Fibroblast of upper back skin (primary cell): Measurements from ENCODE around the gene ATP10A.

Experiments used
- DNase-seq: peaks from one replicate; pipeline ENCODE4 v3.0.0-alpha.2; 2013

ATP10A gene

DNA sequence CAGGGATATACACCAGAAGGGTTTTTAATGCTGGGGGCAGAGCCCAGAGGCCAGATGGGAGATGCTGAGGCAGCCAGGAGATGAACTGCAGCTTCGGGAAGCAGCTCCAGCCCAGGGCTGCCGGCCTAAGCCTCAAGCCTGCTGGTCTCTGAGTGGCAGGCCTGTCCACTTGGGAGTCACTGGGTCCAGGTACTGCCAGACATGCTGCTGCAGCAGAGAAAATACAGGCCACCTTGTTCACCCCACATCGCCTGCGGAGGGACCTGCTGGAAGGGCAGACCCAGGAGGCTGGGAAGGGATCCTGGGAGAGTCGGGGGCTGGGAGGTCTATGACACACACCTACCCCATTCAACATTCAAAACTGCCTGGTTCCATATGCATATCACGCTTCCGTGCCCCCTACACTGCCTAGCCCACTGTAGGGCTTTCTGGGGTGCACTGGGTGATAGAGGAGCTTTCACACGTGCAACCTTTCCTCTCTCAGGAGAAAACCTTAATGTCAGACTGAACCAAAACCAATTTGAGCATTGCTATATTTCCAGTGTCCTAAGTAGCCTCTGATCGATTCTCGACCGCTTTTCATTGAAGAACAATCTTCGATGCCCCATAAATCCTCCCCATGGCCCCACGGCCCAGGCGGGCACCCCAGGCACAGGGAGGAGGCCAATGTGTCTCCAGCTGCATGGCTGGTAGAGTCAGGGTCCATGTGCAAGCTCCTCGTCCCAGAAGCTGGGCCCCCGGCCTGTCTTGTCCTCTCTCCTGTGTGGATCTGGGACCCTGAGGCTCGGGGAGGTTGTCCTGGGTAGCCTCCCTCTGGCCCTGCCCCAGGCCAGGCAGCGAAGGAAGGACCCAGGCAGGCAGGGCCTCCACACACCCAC is 147.4 kb downstream of the ATP10A start:
- no peak for DNase-seq

DNA sequence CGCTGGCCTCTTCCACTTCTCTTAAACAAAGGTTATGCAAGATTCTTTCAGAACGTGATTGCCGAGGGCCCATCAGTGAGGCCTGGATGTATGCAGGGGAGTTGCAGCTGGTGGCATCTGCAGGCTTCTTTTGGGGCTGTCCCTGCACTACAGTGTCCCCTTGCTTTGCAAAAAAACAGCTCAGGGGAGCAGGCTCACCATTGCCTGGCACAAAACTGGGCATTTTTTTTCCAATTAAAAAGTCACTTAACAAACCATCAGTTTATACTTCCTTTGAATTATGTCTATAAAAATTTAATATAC is 148.6 kb downstream of the ATP10A start:
- no peak for DNase-seq

DNA sequence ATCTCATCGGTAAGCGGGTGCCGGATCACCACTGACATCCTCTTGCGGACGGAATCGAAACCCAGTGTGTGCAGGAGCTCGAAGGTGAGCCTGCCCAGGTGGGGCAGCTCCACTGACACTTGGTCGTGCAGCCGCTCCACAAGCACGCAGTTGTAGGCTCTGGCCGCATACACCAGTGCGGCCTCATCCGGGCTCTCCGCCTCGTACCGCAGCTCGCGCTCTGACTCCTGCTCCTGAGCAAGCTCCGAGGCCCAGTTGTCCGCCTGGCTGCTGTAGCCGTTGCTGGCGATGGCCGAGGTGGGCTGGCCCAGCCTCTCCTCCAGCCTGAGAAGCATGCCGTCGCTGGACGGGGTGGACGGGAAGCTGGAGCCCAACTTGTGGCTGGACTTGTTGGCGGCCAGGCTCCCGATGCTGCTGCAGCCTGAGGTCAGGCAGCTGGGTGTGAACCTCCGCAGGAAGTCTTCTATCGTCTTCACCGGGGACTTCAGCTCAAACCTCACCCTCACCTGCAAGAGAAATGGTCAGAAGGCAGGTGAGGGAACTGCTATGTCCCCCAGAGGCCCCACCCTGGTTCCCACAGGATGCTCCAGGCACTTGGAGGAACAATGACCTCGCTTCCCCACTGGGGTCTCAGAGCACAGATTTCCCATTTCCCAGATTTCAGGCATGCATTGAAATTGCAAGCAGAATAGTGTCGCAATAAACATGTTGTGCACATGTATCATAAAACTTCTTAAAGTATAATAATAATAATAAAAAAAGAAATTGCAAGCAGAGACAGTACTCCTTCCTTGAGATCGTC is 149.2 kb downstream of the ATP10A start:
- DNase-seq, result no peak

DNA sequence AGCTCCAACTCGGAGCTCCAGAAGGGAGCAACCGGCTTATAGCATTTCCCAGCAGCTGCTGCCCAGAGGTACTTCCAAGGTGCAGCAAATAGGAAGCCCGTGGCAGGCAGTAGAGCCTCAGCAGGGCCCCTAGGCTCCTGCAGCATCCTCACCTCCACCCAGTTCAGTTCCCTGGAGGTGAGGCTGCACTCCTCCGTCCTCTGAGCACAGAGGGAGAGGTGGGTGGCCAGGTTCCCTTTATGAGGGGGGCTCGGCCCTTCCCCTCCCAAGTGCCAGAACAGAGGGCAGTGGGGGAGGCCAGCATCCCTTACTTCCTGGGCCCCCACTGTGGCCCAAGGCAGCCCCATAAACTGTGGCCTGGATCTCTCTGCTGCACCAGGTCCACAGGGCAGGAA is 150.2 kb downstream of the ATP10A start:
- no peak for DNase-seq

DNA sequence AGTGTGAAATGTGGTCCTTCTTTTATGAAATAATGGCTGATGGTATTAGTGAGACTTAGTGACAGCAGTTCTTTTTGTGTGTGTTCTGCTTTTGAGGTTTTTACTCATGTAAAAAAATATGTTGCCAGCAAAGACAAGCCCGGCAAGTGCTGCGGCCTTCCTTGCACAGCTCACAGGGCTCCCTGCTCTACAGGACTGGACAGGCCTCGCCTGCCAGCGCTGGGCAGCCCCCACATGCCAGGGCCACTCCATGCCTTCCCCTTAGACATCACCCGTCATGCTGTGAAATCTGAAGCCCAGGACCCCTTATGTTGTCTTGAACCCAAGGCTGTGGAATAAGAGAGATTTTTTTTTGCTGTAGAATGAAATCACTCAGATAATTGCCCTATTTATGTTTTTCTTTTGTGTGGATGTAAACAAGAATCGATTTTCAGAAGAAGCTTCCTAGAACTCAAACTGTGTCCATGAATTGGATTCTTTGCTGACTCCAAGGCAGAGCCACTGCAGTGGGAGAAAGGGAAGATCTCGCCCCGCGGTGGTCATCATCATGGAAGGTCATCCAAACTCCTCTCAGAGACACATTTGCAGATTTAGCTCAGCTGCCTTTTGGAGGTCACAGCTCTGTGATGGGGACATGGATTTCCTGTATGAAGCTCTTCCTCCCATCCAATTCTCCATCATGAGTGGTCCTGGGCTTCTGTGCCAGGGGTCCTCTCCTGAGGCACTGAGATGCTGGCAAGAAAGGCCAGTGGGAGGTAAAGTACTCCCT is 150.8 kb downstream of the ATP10A start:
- no peak for DNase-seq

DNA sequence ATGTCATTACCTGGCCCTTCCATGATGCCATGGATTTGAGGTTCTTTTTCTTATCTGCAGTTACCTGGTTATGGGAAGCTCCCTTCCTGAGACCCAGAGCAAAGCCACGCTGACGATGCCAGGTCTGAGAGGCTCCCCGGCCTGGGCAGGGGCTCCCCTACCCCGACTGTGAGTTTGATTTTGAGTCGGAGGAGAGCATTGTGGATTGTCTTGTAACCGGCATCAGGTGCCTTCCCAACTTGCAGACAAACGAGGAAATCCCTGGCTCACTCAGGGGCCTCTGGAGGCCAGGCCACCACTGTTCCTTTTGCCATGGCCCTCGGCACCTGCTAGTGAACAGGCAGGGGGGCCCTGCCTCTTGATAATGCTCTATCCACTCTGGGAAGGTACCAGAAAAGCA is 151.4 kb downstream of the ATP10A start:
- DNase-seq, result no peak

DNA sequence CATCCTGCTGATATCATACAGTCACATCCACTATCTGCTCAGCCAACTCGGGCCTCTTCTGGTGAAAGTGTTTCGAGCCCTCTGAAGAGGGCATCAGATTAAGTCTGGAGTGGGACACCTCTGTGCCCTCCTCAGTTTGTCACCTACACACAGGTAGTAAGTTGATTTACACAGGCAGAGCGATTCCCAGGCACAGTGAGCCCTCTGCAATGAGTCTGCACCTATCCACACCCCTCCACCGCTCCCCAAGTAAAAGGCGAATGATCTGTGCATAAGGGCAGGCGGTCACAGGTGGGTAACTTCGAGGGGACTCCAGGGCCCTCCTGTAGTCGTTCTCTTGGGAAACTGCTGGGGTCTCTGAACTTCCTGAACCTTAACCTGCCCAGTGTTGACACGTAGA is 152.0 kb downstream of the ATP10A start:
- DNase-seq, result no peak

DNA sequence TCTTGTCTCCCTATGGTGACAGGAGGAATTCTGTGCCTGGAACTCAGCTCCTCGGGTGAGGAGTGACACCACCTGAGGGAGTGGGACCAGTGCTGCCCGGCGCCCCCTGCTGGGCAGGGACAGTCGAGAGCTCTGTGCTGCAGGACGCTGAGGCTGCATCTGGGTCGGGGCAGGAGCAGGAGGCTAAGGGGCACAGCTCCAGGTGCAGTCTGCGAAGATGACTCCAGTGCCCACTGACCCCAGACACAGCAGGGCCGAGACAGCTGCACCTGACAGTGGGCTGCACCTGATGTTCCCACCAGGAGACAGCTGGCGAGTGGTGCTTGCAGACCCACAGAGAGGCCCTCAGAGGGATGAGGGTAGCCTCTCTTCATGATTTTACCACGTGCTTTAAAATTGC is 152.9 kb downstream of the ATP10A start:
- peak; percentile 21 for DNase-seq

DNA sequence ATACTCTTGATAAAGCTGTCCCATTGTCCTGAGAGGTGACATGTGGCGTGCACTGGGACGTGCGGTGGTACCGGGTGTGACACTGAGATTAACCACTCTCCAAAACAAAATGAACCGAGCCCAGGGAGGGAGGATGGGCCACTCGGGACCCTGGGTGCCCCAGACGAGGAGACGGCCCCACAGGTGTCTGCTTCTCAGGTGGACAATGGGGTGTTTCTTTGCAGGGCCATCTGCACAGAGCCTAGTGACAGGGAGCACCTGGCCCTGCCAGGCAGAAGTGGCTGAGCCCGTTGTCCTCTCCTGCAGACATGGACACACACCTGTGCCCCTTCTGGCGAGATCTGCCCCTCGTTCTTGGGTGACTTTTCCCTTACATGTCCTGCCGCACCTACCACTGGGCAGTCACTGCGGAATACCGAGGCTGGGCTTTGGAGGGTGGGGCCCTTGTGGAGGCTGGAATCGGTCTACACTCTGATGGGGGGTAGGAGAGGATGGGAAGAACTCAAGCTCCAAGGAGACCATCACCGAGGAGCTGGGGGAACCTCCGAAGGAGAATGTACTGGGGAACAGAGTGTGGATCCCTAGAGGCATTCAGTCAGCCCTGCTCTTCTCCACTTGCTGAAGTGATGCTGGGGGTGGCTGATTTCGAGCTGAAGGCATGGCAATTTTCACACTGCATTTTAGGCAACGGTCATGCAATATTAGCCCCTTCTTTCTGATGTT is 153.5 kb downstream of the ATP10A start:
- DNase-seq, result no peak

DNA sequence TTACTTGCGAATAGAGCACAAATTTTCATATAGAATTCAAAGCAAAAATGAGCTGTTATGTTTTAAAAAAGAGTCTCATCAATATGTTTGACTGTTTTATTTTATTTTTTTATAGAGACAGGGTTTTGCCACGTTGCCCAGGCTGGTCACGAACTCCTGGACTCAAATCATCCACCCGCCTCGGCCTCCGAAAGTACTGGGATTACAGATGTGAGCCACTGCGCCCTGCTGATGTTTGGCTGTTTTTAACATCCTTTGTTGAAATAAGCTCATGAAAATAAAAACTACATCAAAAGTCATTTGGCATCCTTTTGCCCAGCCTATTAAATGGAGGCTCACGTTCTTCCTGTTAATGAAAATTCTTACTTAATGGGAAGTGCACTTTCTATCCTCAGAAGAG is 154.7 kb downstream of the ATP10A start:
- DNase-seq, result no peak

DNA sequence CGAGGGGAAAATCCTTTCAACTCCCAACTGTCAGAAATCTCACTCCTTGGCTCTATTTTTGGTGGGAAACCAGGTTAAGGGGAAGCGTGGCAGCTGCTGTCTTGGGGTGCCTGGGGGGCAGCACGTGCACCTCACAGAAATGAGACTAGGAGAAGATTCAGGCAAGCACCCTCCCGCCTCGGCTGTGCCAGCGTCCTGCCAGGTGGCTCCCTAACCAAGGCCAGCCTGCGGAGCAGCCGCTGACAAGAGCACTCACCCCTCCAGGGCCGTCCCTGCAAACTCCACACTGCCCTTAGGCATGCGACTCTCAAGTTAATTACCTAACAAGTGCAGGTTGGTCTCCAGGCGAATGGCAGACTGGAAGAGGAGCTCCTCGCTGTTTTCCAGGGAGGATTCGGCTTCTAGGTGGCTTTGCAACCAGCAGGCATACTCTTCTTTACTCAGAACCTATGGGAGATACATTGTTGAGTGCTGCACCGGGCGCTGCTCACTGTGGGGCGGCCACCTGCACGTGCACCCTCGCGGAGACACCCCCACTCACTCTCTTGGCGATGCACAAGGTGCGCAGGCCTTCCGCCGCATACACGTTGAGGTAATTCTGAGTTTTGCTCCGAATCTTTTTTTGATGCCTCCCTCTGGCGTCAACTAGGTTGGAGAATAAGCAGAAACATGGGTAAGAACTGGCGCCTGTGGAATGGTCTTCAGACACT is 155.3 kb downstream of the ATP10A start:
- DNase-seq, result no peak

DNA sequence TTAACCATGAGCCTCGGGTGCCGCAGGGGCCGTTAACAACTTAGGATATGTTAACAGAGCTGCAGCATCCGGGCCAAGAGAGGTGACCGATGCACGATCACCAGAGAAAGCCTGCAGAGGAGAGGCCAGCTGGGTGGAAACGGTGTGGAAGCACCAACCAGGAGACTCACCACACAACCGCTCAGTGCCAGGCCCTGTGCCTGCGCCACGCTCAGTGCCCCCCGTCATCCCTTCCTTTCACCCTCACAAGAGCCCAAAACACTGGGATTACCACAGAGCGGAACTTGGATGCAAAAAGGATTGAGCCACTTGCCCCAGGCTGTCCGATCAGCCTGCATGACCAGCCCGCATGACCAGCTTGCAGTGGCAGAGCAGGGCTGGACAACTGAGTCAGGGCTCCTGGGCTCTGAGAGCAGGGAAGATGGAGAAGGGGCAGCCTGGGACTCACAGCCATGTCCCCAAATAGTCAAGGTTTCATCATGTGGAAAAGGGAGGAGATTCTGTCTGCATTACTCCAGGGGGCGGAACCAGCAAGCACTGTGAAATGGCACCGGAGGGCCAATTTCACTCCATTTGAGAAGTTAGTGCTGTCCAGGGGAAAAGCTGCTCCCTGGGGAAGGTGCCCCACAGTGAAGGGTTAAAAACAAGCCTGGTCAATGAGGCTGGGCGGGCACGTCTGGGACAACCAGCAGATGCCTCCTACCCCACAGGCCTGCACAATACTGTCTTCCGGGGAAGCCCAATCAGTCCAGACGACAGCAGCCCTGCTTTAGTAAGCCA is 156.8 kb downstream of the ATP10A start:
- no peak for DNase-seq

DNA sequence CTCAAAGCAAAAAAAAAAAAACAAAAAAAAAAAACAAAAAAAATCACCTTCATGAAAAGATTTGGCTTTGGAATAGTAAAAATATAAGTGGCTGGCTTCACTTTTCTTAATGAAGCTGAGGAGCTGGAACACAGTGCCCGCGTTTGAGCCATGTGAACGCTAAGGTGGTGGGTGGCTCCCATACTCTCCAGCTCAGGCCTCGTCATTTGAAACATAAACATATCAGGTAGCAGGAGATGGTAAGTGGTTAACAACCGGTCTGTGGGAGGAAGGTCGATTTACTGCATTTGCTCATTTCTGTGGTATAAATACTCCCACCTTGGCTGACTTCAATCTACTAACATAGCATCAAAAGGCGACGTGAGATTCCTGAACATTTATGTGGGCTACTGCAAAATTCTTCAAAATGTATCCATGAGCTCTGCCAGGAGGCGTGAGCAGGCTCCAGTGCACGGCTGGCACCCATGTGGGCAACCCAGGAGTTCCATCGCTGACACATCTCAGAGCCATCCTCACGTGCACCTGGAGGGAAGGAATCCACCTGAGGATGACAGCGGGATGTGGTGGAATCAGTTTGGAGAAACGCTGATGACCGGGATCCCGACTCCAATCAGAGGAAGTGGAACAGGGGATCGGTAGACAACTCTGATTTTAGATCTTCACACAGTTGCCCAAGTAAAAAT is 157.6 kb downstream of the ATP10A start:
- DNase-seq, result no peak

DNA sequence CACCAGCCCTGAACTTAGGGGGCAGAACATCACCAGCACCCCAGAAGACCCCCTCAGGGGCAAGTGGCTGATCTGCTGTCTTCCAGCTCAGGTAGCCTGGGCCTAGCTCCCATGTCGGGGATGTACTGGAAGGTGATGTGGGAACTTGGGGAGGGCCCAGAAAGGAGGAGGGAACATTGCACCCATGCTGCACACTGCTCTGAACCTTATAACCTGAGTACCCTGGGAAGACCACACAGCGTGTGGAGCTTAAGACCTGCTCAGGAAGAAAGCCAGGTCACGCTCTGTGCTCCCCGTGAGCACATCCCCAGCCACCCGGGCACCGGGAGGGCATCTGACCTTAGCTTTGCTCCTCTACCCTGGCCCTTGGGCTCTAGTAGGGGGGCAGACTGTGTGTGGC is 159.4 kb downstream of the ATP10A start:
- DNase-seq, result no peak

DNA sequence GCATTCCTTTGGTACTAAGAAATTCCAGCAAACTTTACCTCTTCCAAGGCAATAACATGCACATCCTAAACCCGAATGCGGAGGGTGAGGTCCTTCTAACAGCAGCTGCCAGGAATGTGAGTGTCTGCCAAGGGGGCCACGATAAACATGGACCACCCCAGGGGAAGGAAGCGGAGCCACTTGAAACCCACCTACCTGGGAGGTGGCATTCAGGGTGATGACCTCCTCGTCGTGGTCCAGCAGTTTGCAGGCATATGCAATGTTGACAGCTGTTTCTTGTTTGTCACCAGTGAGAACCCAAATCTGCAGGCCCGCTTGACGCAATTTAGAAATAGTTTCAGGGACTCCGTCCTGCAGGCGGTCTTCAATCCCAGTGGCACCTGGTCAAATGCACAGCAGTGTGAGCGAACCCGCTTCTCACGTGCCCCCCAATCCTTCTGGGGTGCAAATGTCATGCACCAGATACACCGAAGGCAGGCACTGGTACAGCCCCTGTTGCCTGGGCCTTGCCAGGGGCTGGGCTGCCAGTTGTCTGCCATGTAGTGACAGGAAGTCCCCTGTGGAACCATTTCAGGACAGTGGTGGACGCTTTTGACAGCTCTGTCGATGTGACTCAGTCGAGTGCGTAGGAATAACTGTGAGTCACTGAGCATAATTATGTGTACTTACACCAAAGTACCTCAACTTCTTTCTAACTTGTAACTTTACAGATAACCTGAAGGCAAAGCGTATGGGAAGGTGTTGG is 161.2 kb downstream of the ATP10A start:
- no peak for DNase-seq

DNA sequence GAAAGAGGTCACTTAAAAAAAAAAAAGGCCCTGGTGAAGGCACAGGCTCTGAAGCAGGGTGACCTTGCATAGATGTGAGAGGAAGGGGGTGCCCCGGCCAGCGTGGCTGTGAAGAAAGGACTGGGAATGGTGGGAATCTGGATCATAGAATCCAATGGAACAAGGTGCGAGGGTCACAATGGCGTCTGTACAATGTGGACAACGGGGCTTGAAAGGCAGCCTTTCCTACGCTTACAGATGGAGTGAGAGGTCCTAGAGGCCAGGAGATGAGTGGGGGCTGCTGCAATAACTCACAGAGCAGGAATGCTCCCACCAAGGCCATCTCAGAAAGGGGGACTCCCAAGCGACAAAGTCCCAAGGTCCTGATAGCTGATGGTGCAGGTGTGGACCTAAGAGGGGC is 162.2 kb downstream of the ATP10A start:
- DNase-seq, result no peak

DNA sequence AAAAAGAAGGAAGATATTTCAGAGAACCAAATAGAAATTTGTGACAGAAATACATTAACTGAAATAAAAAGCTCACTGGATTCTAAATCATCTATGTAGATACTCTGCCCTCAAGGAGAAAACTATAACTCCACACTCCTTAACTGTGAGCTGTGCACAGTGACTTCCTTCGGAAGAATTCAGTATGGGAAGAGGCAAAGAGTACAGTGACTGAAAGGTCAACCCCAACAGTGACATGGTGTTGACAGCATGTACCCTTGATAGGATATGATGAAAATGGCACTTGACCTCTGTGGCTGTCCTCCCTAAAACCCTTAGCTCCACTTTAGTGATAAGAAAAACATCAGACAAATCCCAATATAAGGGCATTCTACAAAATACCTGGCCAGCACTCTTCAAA is 165.5 kb downstream of the ATP10A start:
- no peak for DNase-seq

DNA sequence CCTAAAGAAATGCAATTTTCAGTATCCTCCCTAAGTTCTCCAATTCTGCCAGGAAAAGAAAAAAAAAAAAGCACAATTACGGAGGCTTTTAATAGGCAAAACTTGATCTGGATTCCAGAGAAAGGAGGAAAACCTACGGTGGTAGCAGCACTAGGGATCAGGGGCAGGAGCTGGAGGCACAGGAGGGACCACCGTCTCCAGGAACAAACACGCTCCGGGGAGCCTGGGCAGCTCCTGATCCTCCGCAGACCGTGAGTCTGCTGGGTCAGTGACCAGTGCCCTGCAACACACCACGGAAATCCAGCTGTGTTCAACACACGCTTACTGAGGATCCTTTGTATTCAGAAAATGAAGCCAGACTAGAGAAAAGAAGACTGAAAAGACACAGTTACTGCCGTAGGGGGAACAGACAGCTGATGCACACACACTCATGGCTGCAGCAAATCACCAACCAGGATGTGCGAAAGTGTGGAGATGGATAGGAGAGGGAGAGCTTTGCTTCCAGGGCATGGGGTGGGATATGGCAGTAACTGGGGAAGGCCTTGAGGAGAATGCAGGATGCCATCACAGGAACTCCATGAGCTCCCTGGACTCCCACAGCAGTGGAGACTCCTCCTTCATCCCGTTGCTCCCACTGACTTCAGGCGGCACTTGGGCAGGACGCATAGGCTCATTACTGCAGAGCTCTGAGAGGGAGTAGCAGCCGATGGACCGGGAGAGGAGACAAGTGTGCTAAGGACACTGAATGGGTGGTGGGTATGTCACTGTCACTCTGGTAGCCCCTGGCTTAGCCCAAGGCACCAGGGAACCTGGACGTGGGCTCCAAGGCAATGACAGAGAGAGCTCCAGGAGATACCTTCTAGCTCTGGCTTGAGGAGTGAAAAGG is 167.0 kb downstream of the ATP10A start:
- DNase-seq, result no peak

DNA sequence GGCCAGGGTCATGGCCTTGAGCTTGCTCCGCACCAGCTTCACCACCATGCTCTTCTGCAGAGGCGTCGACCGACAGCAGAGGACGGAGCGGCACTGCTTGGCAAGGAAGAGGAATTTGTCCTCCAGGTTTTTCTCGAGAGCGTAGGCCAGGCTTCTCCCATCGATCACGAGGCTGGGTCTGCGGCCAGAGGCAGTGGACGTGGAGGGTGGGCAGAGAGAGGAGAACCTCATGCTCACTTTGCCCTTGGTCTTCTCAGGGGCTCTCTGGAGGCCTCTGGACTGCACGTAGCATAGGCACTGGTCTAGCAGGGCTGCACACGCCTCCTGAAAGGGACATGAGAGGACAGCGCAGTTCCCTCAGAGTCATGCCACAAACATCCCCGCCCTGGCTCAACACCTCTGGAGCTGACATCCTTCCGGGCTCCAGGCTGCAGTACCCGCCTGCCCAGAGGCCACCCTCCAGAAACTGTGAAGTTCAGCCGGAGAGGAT is 168.3 kb downstream of the ATP10A start:
- DNase-seq, result no peak
